Measurements from ENCODE around the gene EFEMP2.

The EFEMP2 gene

GRCh38 chr11:65862941-65863888, 9.4 kb downstream of the EFEMP2 start:
- no peak for TF ChIP-seq TOX (CRISPR knock-in tag; IDR thresholded peaks at IDR 0.05; ENCODE audit: borderline replicate concordance)
- no peak for TF ChIP-seq ISL1 (CRISPR knock-in tag; IDR thresholded peaks at IDR 0.05)
- no peak for TF ChIP-seq SNAI2 (CRISPR knock-in tag; IDR thresholded peaks at IDR 0.05)
- no peak for TF ChIP-seq CSDC2 (CRISPR knock-in tag; IDR thresholded peaks at IDR 0.05)
- TF ChIP-seq ZNF565 (CRISPR knock-in tag; conservative IDR thresholded peaks at IDR 0.05; ENCODE audit: low read depth): no peak
- TF ChIP-seq, protein P1, sequence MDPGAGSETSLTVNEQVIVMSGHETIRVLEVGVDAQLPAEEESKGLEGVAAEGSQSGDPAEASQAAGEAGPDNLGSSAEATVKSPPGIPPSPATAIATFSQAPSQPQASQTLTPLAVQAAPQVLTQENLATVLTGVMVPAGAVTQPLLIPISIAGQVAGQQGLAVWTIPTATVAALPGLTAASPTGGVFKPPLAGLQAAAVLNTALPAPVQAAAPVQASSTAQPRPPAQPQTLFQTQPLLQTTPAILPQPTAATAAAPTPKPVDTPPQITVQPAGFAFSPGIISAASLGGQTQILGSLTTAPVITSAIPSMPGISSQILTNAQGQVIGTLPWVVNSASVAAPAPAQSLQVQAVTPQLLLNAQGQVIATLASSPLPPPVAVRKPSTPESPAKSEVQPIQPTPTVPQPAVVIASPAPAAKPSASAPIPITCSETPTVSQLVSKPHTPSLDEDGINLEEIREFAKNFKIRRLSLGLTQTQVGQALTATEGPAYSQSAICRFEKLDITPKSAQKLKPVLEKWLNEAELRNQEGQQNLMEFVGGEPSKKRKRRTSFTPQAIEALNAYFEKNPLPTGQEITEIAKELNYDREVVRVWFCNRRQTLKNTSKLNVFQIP (CRISPR knock-in tag; IDR thresholded peaks at IDR 0.05; ENCODE audit: borderline replicate concordance, low read depth): no peak
- no peak for TF ChIP-seq RARB (CRISPR knock-in tag; IDR thresholded peaks at IDR 0.05)
- no peak for TF ChIP-seq ZNF8 (CRISPR knock-in tag; IDR thresholded peaks at IDR 0.05)
- TF ChIP-seq ZNF70 (CRISPR knock-in tag; IDR thresholded peaks at IDR 0.05): no peak
- no peak for TF ChIP-seq OSR1 (CRISPR knock-in tag; IDR thresholded peaks at IDR 0.05)
- TF ChIP-seq, protein P2, sequence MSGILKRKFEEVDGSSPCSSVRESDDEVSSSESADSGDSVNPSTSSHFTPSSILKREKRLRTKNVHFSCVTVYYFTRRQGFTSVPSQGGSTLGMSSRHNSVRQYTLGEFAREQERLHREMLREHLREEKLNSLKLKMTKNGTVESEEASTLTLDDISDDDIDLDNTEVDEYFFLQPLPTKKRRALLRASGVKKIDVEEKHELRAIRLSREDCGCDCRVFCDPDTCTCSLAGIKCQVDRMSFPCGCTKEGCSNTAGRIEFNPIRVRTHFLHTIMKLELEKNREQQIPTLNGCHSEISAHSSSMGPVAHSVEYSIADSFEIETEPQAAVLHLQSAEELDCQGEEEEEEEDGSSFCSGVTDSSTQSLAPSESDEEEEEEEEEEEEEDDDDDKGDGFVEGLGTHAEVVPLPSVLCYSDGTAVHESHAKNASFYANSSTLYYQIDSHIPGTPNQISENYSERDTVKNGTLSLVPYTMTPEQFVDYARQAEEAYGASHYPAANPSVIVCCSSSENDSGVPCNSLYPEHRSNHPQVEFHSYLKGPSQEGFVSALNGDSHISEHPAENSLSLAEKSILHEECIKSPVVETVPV (CRISPR knock-in tag; IDR thresholded peaks at IDR 0.05): no peak
- ATAC-seq: no peak

GRCh38 chr11:65862191-65862735, 10.3 kb downstream of the EFEMP2 start:
- no peak for ATAC-seq
- no peak for TF ChIP-seq CREB5 (CRISPR knock-in tag; IDR thresholded peaks at IDR 0.05; ENCODE audit: low read depth)
- no peak for TF ChIP-seq GLIS3 (CRISPR knock-in tag; IDR thresholded peaks at IDR 0.05)
- no peak for TF ChIP-seq PPARA (CRISPR knock-in tag; IDR thresholded peaks at IDR 0.05; ENCODE audit: borderline replicate concordance)
- no peak for TF ChIP-seq ZNF8 (CRISPR knock-in tag; IDR thresholded peaks at IDR 0.05)

- TF ChIP-seq ARNTL (CRISPR knock-in tag; IDR thresholded peaks at IDR 0.05; ENCODE audit: borderline replicate concordance, low read depth) (no peak), RARB (CRISPR knock-in tag; IDR thresholded peaks at IDR 0.05) (no peak), CREB5 (CRISPR knock-in tag; IDR thresholded peaks at IDR 0.05; ENCODE audit: low read depth) (no peak), ESRRG (CRISPR knock-in tag; IDR thresholded peaks at IDR 0.05) (no peak), TOX (CRISPR knock-in tag; IDR thresholded peaks at IDR 0.05; ENCODE audit: borderline replicate concordance) (no peak), ZFP3 (CRISPR knock-in tag; IDR thresholded peaks at IDR 0.05) (no peak), GLIS3 (CRISPR knock-in tag; IDR thresholded peaks at IDR 0.05) (no peak), PPARA (CRISPR knock-in tag; IDR thresholded peaks at IDR 0.05; ENCODE audit: borderline replicate concordance) (no peak), ZFP30 (CRISPR knock-in tag; IDR thresholded peaks at IDR 0.05) (no peak), CSDC2 (CRISPR knock-in tag; IDR thresholded peaks at IDR 0.05) (no peak), BACH2 (CRISPR knock-in tag; IDR thresholded peaks at IDR 0.05; ENCODE audit: borderline replicate concordance) (no peak), ZNF8 (CRISPR knock-in tag; IDR thresholded peaks at IDR 0.05) (no peak), ISL1 (CRISPR knock-in tag; IDR thresholded peaks at IDR 0.05) (no peak), ZNF565 (CRISPR knock-in tag; conservative IDR thresholded peaks at IDR 0.05; ENCODE audit: low read depth) (no peak), SNAI2 (CRISPR knock-in tag; IDR thresholded peaks at IDR 0.05) (no peak), OSR1 (CRISPR knock-in tag; IDR thresholded peaks at IDR 0.05) (no peak)
- TF ChIP-seq, protein P2 (CRISPR knock-in tag; IDR thresholded peaks at IDR 0.05): no peak
- TF ChIP-seq, protein P3, sequence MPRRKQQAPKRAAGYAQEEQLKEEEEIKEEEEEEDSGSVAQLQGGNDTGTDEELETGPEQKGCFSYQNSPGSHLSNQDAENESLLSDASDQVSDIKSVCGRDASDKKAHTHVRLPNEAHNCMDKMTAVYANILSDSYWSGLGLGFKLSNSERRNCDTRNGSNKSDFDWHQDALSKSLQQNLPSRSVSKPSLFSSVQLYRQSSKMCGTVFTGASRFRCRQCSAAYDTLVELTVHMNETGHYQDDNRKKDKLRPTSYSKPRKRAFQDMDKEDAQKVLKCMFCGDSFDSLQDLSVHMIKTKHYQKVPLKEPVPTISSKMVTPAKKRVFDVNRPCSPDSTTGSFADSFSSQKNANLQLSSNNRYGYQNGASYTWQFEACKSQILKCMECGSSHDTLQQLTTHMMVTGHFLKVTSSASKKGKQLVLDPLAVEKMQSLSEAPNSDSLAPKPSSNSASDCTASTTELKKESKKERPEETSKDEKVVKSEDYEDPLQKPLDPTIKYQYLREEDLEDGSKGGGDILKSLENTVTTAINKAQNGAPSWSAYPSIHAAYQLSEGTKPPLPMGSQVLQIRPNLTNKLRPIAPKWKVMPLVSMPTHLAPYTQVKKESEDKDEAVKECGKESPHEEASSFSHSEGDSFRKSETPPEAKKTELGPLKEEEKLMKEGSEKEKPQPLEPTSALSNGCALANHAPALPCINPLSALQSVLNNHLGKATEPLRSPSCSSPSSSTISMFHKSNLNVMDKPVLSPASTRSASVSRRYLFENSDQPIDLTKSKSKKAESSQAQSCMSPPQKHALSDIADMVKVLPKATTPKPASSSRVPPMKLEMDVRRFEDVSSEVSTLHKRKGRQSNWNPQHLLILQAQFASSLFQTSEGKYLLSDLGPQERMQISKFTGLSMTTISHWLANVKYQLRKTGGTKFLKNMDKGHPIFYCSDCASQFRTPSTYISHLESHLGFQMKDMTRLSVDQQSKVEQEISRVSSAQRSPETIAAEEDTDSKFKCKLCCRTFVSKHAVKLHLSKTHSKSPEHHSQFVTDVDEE (CRISPR knock-in tag; IDR thresholded peaks at IDR 0.05): no peak
- TF ChIP-seq, protein P1 (CRISPR knock-in tag; IDR thresholded peaks at IDR 0.05; ENCODE audit: borderline replicate concordance, low read depth): no peak
- no peak for ATAC-seq
These were observed 10.9 kb downstream of the EFEMP2 start for GRCh38 chr11:65861533-65862183.
